ENCODE results near the gene HOXB1. TPM values are rescaled to one million over a fixed set of nuclear protein-coding genes. Genes with fewer than 3 reads are reported as not detected.

The HOXB1 gene
- total and polyA plus RNA-seq, 9 donors: 0.13 TPM; not detected in 8

DNA sequence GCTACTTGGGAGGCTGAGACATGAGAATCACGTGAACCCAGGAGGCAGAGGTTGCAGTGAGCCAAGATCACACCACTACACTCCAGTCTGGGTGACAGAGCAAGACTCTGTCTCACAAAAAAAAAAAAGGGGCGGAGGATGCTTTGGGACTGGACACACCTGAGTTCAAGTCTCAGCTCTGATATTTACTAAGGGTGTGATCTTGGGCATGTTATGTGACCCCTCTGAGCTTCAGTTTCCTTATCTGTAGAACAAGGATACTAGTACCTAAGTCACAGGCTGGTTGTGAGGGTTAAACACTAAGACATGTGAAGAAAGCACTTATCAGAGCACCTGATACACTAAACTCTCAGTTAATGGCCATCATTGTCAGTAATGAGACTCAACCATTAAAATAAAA lies 25.9 kb downstream of the HOXB1 start:
- no peak overlapping the region for H3K4me3 ChIP-seq (ENCODE audit: low read length)
- H3K4me1 ChIP-seq (ENCODE audit: control insufficient read depth, insufficient read depth, low read length): no peaks in the 10 kb centered on the region
- H3K27ac ChIP-seq (ENCODE audit: low read length): no peak overlapping the region
- H3K9me3 ChIP-seq (replicated peaks; ENCODE audit: control insufficient read depth, low read depth, low read length): no peaks in the 10 kb centered on the region
- H3K36me3 ChIP-seq (ENCODE audit: control insufficient read depth, insufficient read depth, low read length): no peaks in the 10 kb centered on the region
- DNase-seq: no peak
- H3K27me3 ChIP-seq (ENCODE audit: control insufficient read depth, insufficient read depth, low read length): peaks cover 33% of the 10 kb centered on the region
- no CpG with 5 or more reads among the region's 2 CpGs for WGBS (ENCODE audit: insufficient coverage)

DNA sequence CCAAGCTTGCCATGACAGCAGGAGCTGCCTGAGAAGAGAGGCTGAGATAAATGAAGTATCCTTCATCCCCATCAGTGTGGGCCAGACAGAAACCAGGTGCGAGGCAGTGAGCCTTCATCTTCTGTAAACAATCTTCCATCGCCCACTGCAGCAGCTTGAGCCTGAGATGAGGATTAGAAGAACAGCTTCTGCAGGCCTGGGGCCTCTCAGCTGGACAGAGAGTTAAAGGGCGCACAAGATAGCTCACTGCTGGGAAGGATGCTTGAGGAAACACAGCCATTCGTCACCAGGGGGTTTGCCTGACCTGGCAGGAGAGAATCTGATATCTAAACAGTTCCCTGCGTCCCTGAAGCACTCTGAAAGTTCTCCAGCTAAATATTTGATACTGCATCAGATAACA lies 27.1 kb downstream of the HOXB1 start:
- no peaks in the 10 kb centered on the region for H3K4me1 ChIP-seq (ENCODE audit: control insufficient read depth, insufficient read depth, low read length)
- H3K27ac ChIP-seq (ENCODE audit: low read length): no peak overlapping the region
- H3K4me3 ChIP-seq (ENCODE audit: low read length): no peak overlapping the region
- no peaks in the 10 kb centered on the region for H3K36me3 ChIP-seq (ENCODE audit: control insufficient read depth, insufficient read depth, low read length)
- DNase-seq: no peak
- H3K9me3 ChIP-seq (replicated peaks; ENCODE audit: control insufficient read depth, low read depth, low read length): no peaks in the 10 kb centered on the region
- H3K27me3 ChIP-seq (ENCODE audit: control insufficient read depth, insufficient read depth, low read length): peaks cover 31% of the 10 kb centered on the region
- 59% methylated on average over 3 of the region's 5 CpGs for WGBS (ENCODE audit: insufficient coverage)

- peaks cover 4% of the 10 kb centered on the region for H3K4me1 ChIP-seq (ENCODE audit: control insufficient read depth, insufficient read depth, low read length)
- H3K36me3 ChIP-seq (ENCODE audit: control insufficient read depth, insufficient read depth, low read length): no peaks in the 10 kb centered on the region
- no peak for DNase-seq
- no peak overlapping the region for H3K4me3 ChIP-seq (ENCODE audit: low read length)
- peaks cover 33% of the 10 kb centered on the region for H3K27me3 ChIP-seq (ENCODE audit: control insufficient read depth, insufficient read depth, low read length)
- H3K9me3 ChIP-seq (replicated peaks; ENCODE audit: control insufficient read depth, low read depth, low read length): no peaks in the 10 kb centered on the region
- no peak overlapping the region for H3K27ac ChIP-seq (ENCODE audit: low read length)
- 27% methylated on average over 2 of the region's 4 CpGs for WGBS (ENCODE audit: insufficient coverage)
Observed at GRCh38 chr17:48502901-48503300, 27.9 kb downstream of the HOXB1 start.

DNA sequence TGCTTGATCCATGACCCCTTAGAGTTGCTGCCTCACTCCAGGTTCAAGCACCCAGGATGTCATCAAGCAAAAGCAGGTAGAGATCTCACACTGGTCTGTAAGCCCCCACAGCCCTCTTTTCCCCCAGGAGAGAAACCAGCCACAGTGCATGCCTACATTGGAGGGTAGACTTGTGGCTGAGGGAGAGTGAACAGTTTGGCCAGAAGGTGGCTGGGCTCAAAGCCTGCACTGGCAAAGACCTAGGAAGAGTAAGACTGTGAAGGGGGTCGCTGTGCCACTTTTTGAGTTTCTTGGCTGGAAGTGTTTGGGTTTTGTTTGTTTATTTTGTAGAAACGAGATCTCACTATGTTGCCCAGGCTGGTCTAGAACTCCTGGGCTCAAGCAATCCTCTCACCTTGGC lies 28.5 kb downstream of the HOXB1 start:
- peaks cover 33% of the 10 kb centered on the region for H3K27me3 ChIP-seq (ENCODE audit: control insufficient read depth, insufficient read depth, low read length)
- no peak overlapping the region for H3K27ac ChIP-seq (ENCODE audit: low read length)
- H3K9me3 ChIP-seq (replicated peaks; ENCODE audit: control insufficient read depth, low read depth, low read length): no peaks in the 10 kb centered on the region

DNA sequence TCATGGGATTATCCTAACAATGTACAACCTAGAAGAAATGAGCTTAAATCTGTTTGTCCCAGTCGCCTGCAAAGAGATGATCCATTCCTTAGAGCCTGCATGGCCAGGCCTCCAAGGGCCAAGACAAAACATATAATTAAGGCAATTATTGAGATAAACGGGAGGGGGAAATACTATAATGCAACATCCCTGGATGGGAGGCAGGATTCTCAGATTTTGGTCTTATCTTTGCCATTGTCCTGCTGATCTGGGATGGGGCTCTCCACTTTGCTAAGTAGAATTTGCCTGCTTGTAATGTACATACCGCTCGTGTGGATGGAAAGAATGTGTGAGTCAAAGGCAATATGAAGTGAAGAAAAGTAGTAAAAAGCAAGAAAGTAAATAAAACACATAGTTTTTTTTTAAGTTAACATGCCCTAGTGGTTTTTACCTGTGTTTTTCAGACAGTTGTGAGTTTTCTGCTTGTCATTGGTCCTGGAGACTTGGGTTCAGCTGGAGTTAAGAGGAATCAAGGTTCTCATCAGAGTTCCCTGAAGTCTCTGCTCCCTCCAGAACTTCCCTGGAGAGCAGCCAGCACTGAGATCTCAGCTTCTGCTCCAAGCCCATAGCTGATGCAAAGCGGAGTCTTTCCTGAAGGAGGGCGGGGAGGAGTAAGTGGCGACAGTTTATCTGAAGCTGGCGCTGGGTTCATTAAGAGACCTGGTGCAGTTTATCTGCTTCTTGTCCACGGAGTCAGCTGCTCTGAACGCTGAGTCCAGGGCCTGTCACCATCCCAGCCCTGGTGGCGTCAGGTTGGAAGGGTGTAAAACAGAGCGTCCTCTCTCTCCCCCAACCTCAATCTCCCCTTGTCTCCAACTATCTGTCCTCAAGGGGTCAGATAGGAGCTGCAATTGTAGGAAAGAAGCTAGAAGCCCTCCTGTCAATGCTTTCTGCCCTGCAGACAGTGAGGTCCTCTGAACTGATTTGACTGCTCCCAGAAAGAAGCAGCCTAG lies 30.1 kb downstream of the HOXB1 start:
- WGBS (ENCODE audit: insufficient coverage): 18% methylated on average over 2 of the region's 12 CpGs
- Histone ChIP-seq H3K27me3 (ENCODE audit: control insufficient read depth, insufficient read depth, low read length) (peaks cover 31% of the 10 kb centered on the region), H3K27ac (ENCODE audit: low read length) (no peak overlapping the region)

More for the DNA sequence above, 28.5 kb downstream of the HOXB1 start:
- Histone ChIP-seq H3K4me3 (ENCODE audit: low read length) (no peak overlapping the region), H3K4me1 (ENCODE audit: control insufficient read depth, insufficient read depth, low read length) (peaks cover 5% of the 10 kb centered on the region), H3K36me3 (ENCODE audit: control insufficient read depth, insufficient read depth, low read length) (no peaks in the 10 kb centered on the region)
- 86% methylated on average over 1 of the region's 2 CpGs for WGBS (ENCODE audit: insufficient coverage)
- no peak for DNase-seq

GRCh38 chr17:48499735-48500434 lies 30.9 kb downstream of the HOXB1 start:
- H3K9me3 ChIP-seq (replicated peaks; ENCODE audit: control insufficient read depth, low read depth, low read length): no peaks in the 10 kb centered on the region
- H3K27me3 ChIP-seq (ENCODE audit: control insufficient read depth, insufficient read depth, low read length): peaks cover 31% of the 10 kb centered on the region
- H3K4me3 ChIP-seq (ENCODE audit: low read length): no peak overlapping the region
- H3K36me3 ChIP-seq (ENCODE audit: control insufficient read depth, insufficient read depth, low read length): no peaks in the 10 kb centered on the region
- no peak overlapping the region for H3K27ac ChIP-seq (ENCODE audit: low read length)
- DNase-seq: no peak
- peaks cover 5% of the 10 kb centered on the region for H3K4me1 ChIP-seq (ENCODE audit: control insufficient read depth, insufficient read depth, low read length)
- WGBS (ENCODE audit: insufficient coverage): 76% methylated on average over 2 of the region's 5 CpGs

More for the DNA sequence above, 30.1 kb downstream of the HOXB1 start:
- DNase-seq: no peak
- no peaks in the 10 kb centered on the region for H3K9me3 ChIP-seq (replicated peaks; ENCODE audit: control insufficient read depth, low read depth, low read length)
- no peak overlapping the region for H3K4me3 ChIP-seq (ENCODE audit: low read length)
- peaks cover 5% of the 10 kb centered on the region for H3K4me1 ChIP-seq (ENCODE audit: control insufficient read depth, insufficient read depth, low read length)
- no peaks in the 10 kb centered on the region for H3K36me3 ChIP-seq (ENCODE audit: control insufficient read depth, insufficient read depth, low read length)

- peaks cover 32% of the 10 kb centered on the region for H3K27me3 ChIP-seq (ENCODE audit: control insufficient read depth, insufficient read depth, low read length)
- H3K36me3 ChIP-seq (ENCODE audit: control insufficient read depth, insufficient read depth, low read length): no peaks in the 10 kb centered on the region
- peaks cover 5% of the 10 kb centered on the region for H3K4me1 ChIP-seq (ENCODE audit: control insufficient read depth, insufficient read depth, low read length)
- WGBS (ENCODE audit: insufficient coverage): no CpG with 5 or more reads among the region's 3 CpGs
- no peaks in the 10 kb centered on the region for H3K9me3 ChIP-seq (replicated peaks; ENCODE audit: control insufficient read depth, low read depth, low read length)
- H3K27ac ChIP-seq (ENCODE audit: low read length): no peak overlapping the region
- no peak overlapping the region for H3K4me3 ChIP-seq (ENCODE audit: low read length)
- DNase-seq: no peak
Observed at GRCh38 chr17:48499248-48499647, 31.6 kb downstream of the HOXB1 start.

DNA sequence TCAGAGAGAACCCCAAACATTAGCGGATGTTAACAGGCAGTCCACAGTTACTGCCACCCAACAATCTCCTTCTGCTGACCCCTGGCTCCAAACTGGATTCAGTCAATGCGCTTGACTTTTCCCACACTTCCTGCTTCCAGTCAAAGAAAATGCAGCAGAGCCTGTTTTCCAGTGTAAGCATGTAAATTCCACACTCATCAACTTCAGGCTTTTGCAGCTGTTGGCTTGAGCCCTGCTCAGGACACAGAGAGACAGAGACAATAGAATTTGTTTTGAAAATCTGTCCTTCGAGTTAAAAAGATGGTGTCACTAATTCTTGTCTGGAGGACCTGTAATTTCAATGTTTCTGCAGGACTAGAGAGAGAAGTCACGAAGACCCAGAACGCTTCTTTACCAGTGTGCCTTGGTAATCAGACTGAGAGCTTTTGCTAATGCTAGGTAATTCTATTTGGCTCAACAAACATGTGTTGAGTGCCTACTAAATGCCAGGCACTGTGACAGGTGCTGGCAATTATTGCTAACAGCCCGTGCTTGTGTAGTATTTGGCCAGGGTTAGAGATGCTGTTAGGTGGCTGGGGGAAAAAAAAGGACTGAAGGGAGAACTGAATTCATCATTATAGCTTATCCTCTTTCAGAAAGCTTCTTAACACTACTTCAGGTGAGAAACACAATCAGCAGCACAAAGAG lies 32.5 kb downstream of the HOXB1 start:
- no peak overlapping the region for H3K4me3 ChIP-seq (ENCODE audit: low read length)
- H3K9me3 ChIP-seq (replicated peaks; ENCODE audit: control insufficient read depth, low read depth, low read length): no peaks in the 10 kb centered on the region
- no peak overlapping the region for H3K27ac ChIP-seq (ENCODE audit: low read length)
- WGBS (ENCODE audit: insufficient coverage): 68% methylated on average over 6 of the region's 6 CpGs
- H3K27me3 ChIP-seq (ENCODE audit: control insufficient read depth, insufficient read depth, low read length): peaks cover 33% of the 10 kb centered on the region
- DNase-seq: peak; percentile 54
- no peaks in the 10 kb centered on the region for H3K36me3 ChIP-seq (ENCODE audit: control insufficient read depth, insufficient read depth, low read length)
- peaks cover 7% of the 10 kb centered on the region for H3K4me1 ChIP-seq (ENCODE audit: control insufficient read depth, insufficient read depth, low read length)

DNA sequence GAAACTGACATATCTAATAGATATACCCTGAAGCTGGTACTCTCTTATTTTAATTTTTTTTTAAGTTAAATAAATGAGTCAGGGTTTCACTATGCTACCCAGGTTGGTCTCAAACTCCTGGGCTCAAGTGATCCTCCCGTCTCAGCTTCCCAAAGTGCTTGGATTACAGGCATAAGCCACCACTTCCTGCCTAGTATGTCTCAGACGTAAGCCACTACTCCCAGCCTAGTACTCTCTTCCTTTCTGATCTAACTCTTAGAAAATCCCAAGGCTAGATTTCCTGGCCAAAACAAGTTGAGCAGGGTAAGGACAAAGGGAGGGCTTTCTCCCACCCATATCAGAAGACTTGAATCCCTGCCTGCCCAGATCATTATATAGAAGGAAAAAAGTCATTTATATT lies 33.7 kb downstream of the HOXB1 start:
- WGBS (ENCODE audit: insufficient coverage): 7% methylated on average over 2 of the region's 2 CpGs
- Histone ChIP-seq H3K4me1 (ENCODE audit: control insufficient read depth, insufficient read depth, low read length) (peaks cover 17% of the 10 kb centered on the region), H3K4me3 (ENCODE audit: low read length) (no peak overlapping the region), H3K27me3 (ENCODE audit: control insufficient read depth, insufficient read depth, low read length) (peaks cover 36% of the 10 kb centered on the region), H3K9me3 (replicated peaks; ENCODE audit: control insufficient read depth, low read depth, low read length) (no peaks in the 10 kb centered on the region), H3K27ac (ENCODE audit: low read length) (peak overlapping the region; percentile 7), H3K36me3 (ENCODE audit: control insufficient read depth, insufficient read depth, low read length) (no peaks in the 10 kb centered on the region)
- DNase-seq: no peak

- Histone ChIP-seq H3K27ac (ENCODE audit: low read length) (no peak overlapping the region), H3K4me3 (ENCODE audit: low read length) (no peak overlapping the region), H3K9me3 (replicated peaks; ENCODE audit: control insufficient read depth, low read depth, low read length) (no peaks in the 10 kb centered on the region), H3K4me1 (ENCODE audit: control insufficient read depth, insufficient read depth, low read length) (peaks cover 19% of the 10 kb centered on the region), H3K27me3 (ENCODE audit: control insufficient read depth, insufficient read depth, low read length) (peaks cover 37% of the 10 kb centered on the region), H3K36me3 (ENCODE audit: control insufficient read depth, insufficient read depth, low read length) (no peaks in the 10 kb centered on the region)
- 88% methylated on average over 6 of the region's 8 CpGs for WGBS (ENCODE audit: insufficient coverage)
- DNase-seq: no peak
Observed at GRCh38 chr17:48494335-48494734, 36.5 kb downstream of the HOXB1 start.
